ENCODE measurements around the gene CCDC197.

Gene CCDC197

GRCh38 chr14:94029265-94029664, 32.2 kb downstream of the CCDC197 start:
- Histone ChIP-seq H3K27me3 (replicated peaks in 2 of 5; ENCODE audit: control insufficient read depth in 4 of 5, insufficient read depth in 5 of 5, low read length in 4 of 5) (no peaks in the 10 kb centered on the region), H3K9me3 (ENCODE audit: control extremely low read depth in 1 of 5, control insufficient read depth in 4 of 5, insufficient read depth in 2 of 5, low read depth in 1 of 5, low read length in 4 of 5) (no peaks in the 10 kb centered on the region), H3K4me1 (ENCODE audit: control extremely low read depth in 1 of 4, control insufficient read depth in 4 of 4, insufficient read depth in 4 of 4, low read length in 3 of 4) (peaks cover 0 to 19% (median 14%) of the 10 kb centered on the region in 4 experiments), H3K36me3 (ENCODE audit: control insufficient read depth in 4 of 4, insufficient read depth in 4 of 4, low read length in 3 of 4) (no peaks in the 10 kb centered on the region), H3K27ac (ENCODE audit: insufficient read depth in 1 of 2, low read depth in 1 of 2, low read length in 2 of 2, poor library complexity in 1 of 2, severe bottlenecking in 2 of 2) (no peak overlapping the region), H3K4me3 (ENCODE audit: control insufficient read depth in 1 of 7, extremely low read depth in 1 of 7, insufficient read depth in 4 of 7, low read depth in 2 of 7, low read length in 6 of 7) (no peak overlapping the region)
- DNase-seq: peak in 2 of 3 donors; percentile 48 to 55
- WGBS (ENCODE audit: insufficient coverage): 24% methylated on average over 3 of the region's 4 CpGs
- ChIA-PET POLR2A (interaction anchor here (0.6 kb wide), 1 partner anchor 129 kb away, joined by 3 read pairs; no protein-coding TSS in a partner anchor), CTCF (interaction anchor here (1.3 to 2.9 kb wide), 3 partner anchors 10 to 108 kb away, joined by 4 to 11 read pairs (median 4); no protein-coding TSS in a partner anchor)

- ChIA-PET POLR2A (interaction anchor here (0.6 kb wide), 1 partner anchor 129 kb away, joined by 3 read pairs; no protein-coding TSS in a partner anchor), CTCF (interaction anchor here (1.5 to 2.9 kb wide), 2 partner anchors 90 to 108 kb away, joined by 4 to 11 read pairs; no protein-coding TSS in a partner anchor)
- Histone ChIP-seq H3K27ac (ENCODE audit: insufficient read depth in 1 of 2, low read depth in 1 of 2, low read length in 2 of 2, poor library complexity in 1 of 2, severe bottlenecking in 2 of 2) (no peak overlapping the region), H3K9me3 (ENCODE audit: control extremely low read depth in 1 of 5, control insufficient read depth in 4 of 5, insufficient read depth in 2 of 5, low read depth in 1 of 5, low read length in 4 of 5) (peaks cover 0 to under 1% (median 0%) of the 10 kb centered on the region in 5 experiments), H3K27me3 (replicated peaks in 2 of 5; ENCODE audit: control insufficient read depth in 4 of 5, insufficient read depth in 5 of 5, low read length in 4 of 5) (no peaks in the 10 kb centered on the region), H3K4me1 (ENCODE audit: control extremely low read depth in 1 of 4, control insufficient read depth in 4 of 4, insufficient read depth in 4 of 4, low read length in 3 of 4) (peaks cover 0 to 19% (median 14%) of the 10 kb centered on the region in 4 experiments), H3K4me3 (ENCODE audit: control insufficient read depth in 1 of 7, extremely low read depth in 1 of 7, insufficient read depth in 4 of 7, low read depth in 2 of 7, low read length in 6 of 7) (no peak overlapping the region), H3K36me3 (ENCODE audit: control insufficient read depth in 4 of 4, insufficient read depth in 4 of 4, low read length in 3 of 4) (no peaks in the 10 kb centered on the region)
- 97% methylated on average over 6 of the region's 7 CpGs for WGBS (ENCODE audit: insufficient coverage)
- DNase-seq: no peak
Measured at GRCh38 chr14:94029671-94030203, 32.6 kb downstream of the CCDC197 start.

- Histone ChIP-seq H3K27ac (ENCODE audit: insufficient read depth in 1 of 2, low read depth in 1 of 2, low read length in 2 of 2, poor library complexity in 1 of 2, severe bottlenecking in 2 of 2) (no peak overlapping the region), H3K4me3 (ENCODE audit: control insufficient read depth in 1 of 7, extremely low read depth in 1 of 7, insufficient read depth in 4 of 7, low read depth in 2 of 7, low read length in 6 of 7) (no peak overlapping the region), H3K4me1 (ENCODE audit: control extremely low read depth in 1 of 4, control insufficient read depth in 4 of 4, insufficient read depth in 4 of 4, low read length in 3 of 4) (peaks cover 0 to 19% (median 14%) of the 10 kb centered on the region in 4 experiments), H3K9me3 (ENCODE audit: control extremely low read depth in 1 of 5, control insufficient read depth in 4 of 5, insufficient read depth in 2 of 5, low read depth in 1 of 5, low read length in 4 of 5) (peaks cover 0 to 2% (median 0%) of the 10 kb centered on the region in 5 experiments), H3K27me3 (replicated peaks in 2 of 5; ENCODE audit: control insufficient read depth in 4 of 5, insufficient read depth in 5 of 5, low read length in 4 of 5) (no peaks in the 10 kb centered on the region), H3K36me3 (ENCODE audit: control insufficient read depth in 4 of 4, insufficient read depth in 4 of 4, low read length in 3 of 4) (no peaks in the 10 kb centered on the region)
- DNase-seq: no peak
- ChIA-PET POLR2A (no interaction called here), CTCF (interaction anchor here (2.9 kb wide), 1 partner anchor 107 kb away, joined by 11 read pairs; no protein-coding TSS in a partner anchor)
- WGBS (ENCODE audit: insufficient coverage): 93% methylated on average over 14 of the region's 14 CpGs
Measured at GRCh38 chr14:94030571-94030970, 33.5 kb downstream of the CCDC197 start.

DNA sequence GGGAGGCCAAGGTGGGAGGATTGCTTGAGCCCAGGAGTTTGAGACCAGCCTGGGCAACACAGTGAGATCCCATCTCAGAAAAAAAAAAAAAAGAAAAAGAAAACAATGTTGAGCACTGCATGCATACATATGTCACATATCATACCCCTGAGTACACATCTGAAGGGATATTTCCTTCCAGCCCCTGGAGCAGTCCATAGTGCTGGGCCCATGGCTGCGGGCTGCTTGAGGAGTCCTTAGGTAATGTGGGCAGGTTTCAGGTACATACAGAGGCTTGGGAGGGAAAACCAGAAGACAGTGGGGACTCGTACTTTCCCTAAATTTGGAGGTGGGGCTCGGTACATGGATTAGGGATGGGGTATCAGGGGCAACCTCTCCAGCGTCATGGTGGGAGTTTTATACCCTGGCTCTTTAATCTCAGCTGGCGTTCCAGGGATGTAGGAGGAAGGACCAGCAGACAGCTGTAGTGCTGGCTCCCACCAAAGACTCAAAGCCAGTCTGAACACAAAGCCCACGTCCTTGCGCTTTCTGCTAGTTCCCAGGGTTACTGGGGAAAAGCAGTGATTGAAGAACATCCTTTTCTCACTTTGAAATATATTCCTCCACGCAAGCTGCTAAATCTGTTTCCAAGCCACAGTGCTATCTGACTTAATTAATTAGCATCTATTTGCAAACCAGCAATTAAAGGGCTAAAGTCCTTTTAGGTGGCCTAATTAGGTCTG, 34.2 kb downstream of the CCDC197 start:
- H3K4me3 ChIP-seq (ENCODE audit: control insufficient read depth in 1 of 7, extremely low read depth in 1 of 7, insufficient read depth in 4 of 7, low read depth in 2 of 7, low read length in 6 of 7): no peak overlapping the region
- DNase-seq: no peak
- CTCF ChIA-PET: interaction anchor here (0.9 to 1.8 kb wide), 2 partner anchors 11 to 20 kb away, joined by 3 to 5 read pairs; no protein-coding TSS in a partner anchor
- H3K9me3 ChIP-seq (ENCODE audit: control extremely low read depth in 1 of 5, control insufficient read depth in 4 of 5, insufficient read depth in 2 of 5, low read depth in 1 of 5, low read length in 4 of 5): peaks cover 0 to 2% (median 0%) of the 10 kb centered on the region in 5 experiments
- H3K36me3 ChIP-seq (ENCODE audit: control insufficient read depth in 4 of 4, insufficient read depth in 4 of 4, low read length in 3 of 4): no peaks in the 10 kb centered on the region
- no peak overlapping the region for H3K27ac ChIP-seq (ENCODE audit: insufficient read depth in 1 of 2, low read depth in 1 of 2, low read length in 2 of 2, poor library complexity in 1 of 2, severe bottlenecking in 2 of 2)
- H3K27me3 ChIP-seq (replicated peaks in 2 of 5; ENCODE audit: control insufficient read depth in 4 of 5, insufficient read depth in 5 of 5, low read length in 4 of 5): no peaks in the 10 kb centered on the region
- POLR2A ChIA-PET: no interaction called here
- peaks cover 0 to 16% (median 14%) of the 10 kb centered on the region in 4 experiments for H3K4me1 ChIP-seq (ENCODE audit: control extremely low read depth in 1 of 4, control insufficient read depth in 4 of 4, insufficient read depth in 4 of 4, low read length in 3 of 4)
- 98% methylated on average over 5 of the region's 8 CpGs for WGBS (ENCODE audit: insufficient coverage)

- H3K9me3 ChIP-seq (ENCODE audit: control extremely low read depth in 1 of 5, control insufficient read depth in 4 of 5, insufficient read depth in 2 of 5, low read depth in 1 of 5, low read length in 4 of 5): peaks cover 0 to 2% (median 0%) of the 10 kb centered on the region in 5 experiments
- 86% methylated on average over 3 of the region's 7 CpGs for WGBS (ENCODE audit: insufficient coverage)
- peaks cover 0 to 16% (median 12%) of the 10 kb centered on the region in 4 experiments for H3K4me1 ChIP-seq (ENCODE audit: control extremely low read depth in 1 of 4, control insufficient read depth in 4 of 4, insufficient read depth in 4 of 4, low read length in 3 of 4)
- no peaks in the 10 kb centered on the region for H3K27me3 ChIP-seq (replicated peaks in 2 of 5; ENCODE audit: control insufficient read depth in 4 of 5, insufficient read depth in 5 of 5, low read length in 4 of 5)
- DNase-seq: no peak
- H3K36me3 ChIP-seq (ENCODE audit: control insufficient read depth in 4 of 4, insufficient read depth in 4 of 4, low read length in 3 of 4): no peaks in the 10 kb centered on the region
- H3K4me3 ChIP-seq (ENCODE audit: control insufficient read depth in 1 of 7, extremely low read depth in 1 of 7, insufficient read depth in 4 of 7, low read depth in 2 of 7, low read length in 6 of 7): no peak overlapping the region
- POLR2A ChIA-PET: no interaction called here
- H3K27ac ChIP-seq (ENCODE audit: insufficient read depth in 1 of 2, low read depth in 1 of 2, low read length in 2 of 2, poor library complexity in 1 of 2, severe bottlenecking in 2 of 2): no peak overlapping the region
- CTCF ChIA-PET: interaction anchor here (0.9 to 1.8 kb wide), 2 partner anchors 11 to 19 kb away, joined by 3 to 5 read pairs; no protein-coding TSS in a partner anchor
Measured at GRCh38 chr14:94031883-94032279, 34.8 kb downstream of the CCDC197 start.

DNA sequence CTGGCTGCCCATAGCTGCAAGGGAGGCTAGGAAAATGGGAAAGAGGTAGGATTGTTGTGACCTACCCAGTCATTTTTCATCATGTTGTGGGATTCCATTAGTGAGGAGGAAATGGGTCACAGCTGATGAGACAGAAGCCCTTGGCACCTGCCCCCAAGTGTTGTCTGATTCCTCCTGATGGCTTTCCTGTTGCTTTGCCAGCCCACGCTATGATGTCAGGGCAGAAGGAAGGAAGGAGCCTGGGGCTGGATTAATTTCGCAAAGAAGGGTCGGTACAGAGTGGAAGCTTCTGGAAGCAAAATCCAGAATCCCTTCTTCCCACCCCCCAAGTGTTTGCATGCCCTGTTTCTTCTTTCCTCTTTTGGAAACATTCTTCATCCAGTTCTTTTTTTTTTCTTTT, 37.8 kb downstream of the CCDC197 start:
- POLR2A ChIA-PET: no interaction called here
- CTCF ChIA-PET: interaction anchor here (0.8 to 6.5 kb wide), 13 partner anchors 9 to 108 kb away, joined by 3 to 50 read pairs (median 6); partner anchors contain the start of genes CCDC197, IFI27L2 and OTUB2
- H3K27me3 ChIP-seq (replicated peaks in 2 of 5; ENCODE audit: control insufficient read depth in 4 of 5, insufficient read depth in 5 of 5, low read length in 4 of 5): no peaks in the 10 kb centered on the region
- H3K9me3 ChIP-seq (ENCODE audit: control extremely low read depth in 1 of 5, control insufficient read depth in 4 of 5, insufficient read depth in 2 of 5, low read depth in 1 of 5, low read length in 4 of 5): peaks cover 0 to 2% (median 0%) of the 10 kb centered on the region in 5 experiments
- no peaks in the 10 kb centered on the region for H3K36me3 ChIP-seq (ENCODE audit: control insufficient read depth in 4 of 4, insufficient read depth in 4 of 4, low read length in 3 of 4)
- H3K4me3 ChIP-seq (ENCODE audit: control insufficient read depth in 1 of 7, extremely low read depth in 1 of 7, insufficient read depth in 4 of 7, low read depth in 2 of 7, low read length in 6 of 7): no peak overlapping the region
- no peak for DNase-seq
- 83% methylated on average over 1 of the region's 3 CpGs for WGBS (ENCODE audit: insufficient coverage)
- H3K4me1 ChIP-seq (ENCODE audit: control extremely low read depth in 1 of 4, control insufficient read depth in 4 of 4, insufficient read depth in 4 of 4, low read length in 3 of 4): no peaks in the 10 kb centered on the region
- H3K27ac ChIP-seq (ENCODE audit: insufficient read depth in 1 of 2, low read depth in 1 of 2, low read length in 2 of 2, poor library complexity in 1 of 2, severe bottlenecking in 2 of 2): no peak overlapping the region

Measured in common myeloid progenitor, CD34-positive (primary cell).